GM19023 (cell line): ENCODE data around the gene UBQLNL.

Source experiments
- ATAC-seq: cut with Tn5 transposase; IDR thresholded peaks from one replicate; pipeline ENCODE4 v1.9.1; 2021; ENCODE audit warnings: mild to moderate bottlenecking, moderate library complexity; ENCODE audit not compliant: unreplicated experiment

Gene UBQLNL

DNA sequence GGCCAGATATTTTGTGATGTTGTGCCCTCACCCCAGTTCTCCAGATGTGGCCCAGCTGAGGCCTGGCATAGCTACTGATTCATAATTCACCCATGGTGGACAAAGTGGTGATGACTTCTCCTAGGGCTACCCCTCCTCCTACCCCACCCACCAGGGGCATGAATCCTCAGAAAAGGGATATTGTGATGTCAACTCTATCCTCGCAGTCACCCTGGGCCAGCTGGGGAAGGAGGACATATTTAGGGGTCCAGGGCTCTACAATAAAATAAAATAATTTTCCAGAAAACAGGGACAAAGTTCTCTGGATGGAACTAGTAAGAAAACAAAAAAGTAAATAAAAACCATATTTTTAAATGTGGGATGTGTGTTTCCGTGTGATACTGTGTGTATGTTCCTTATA lies at the start of gene UBQLNL:
UBQLNL (minus strand) TSS at position 101 of the 400 bp plus-strand sequence. CDS start 258 bp downstream, outside the sequence.
- no peak for ATAC-seq

DNA sequence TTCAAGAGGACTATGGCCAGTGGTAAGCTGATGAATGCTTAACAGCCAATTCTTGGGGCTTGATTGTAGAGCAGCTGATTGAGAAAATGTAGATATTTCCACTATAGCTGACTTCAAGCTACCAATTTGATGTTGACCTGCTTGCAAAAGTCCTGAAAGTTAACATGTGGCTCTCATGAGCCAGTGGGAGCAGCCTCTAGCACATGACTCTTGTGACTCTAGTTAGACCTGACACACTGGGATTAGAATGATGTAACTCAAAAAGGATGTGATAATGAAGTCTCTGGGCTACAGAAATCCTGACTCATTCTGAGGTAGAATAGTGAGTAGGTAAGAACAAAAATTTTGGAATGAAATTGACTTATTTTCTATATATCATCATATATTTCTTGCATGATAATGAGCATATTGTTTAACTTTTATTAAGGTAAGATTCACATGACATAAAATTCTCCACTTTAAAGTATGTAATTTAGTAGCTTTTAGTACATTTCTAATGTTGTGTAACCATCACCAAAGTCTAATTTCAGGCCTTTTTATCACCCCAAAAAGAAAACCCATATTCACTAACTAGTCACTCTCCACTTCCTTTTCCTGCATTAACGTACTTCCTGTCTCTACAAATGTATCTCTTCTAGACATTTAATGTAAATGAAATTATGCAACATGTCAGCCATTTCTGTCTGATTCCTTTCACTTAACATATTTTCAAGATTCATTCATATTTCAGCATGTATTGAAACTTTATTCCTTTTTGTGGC lies 47.9 kb upstream of the UBQLNL start:
- no peak for ATAC-seq

- ATAC-seq, result no peak
Measured at GRCh38 chr11:5557751-5558150, 41.3 kb upstream of the UBQLNL start.

- no peak for ATAC-seq
Measured at GRCh38 chr11:5556596-5557188, 40.2 kb upstream of the UBQLNL start.

GRCh38 chr11:5553343-5553742 lies 36.8 kb upstream of the UBQLNL start:
- ATAC-seq, result no peak

DNA sequence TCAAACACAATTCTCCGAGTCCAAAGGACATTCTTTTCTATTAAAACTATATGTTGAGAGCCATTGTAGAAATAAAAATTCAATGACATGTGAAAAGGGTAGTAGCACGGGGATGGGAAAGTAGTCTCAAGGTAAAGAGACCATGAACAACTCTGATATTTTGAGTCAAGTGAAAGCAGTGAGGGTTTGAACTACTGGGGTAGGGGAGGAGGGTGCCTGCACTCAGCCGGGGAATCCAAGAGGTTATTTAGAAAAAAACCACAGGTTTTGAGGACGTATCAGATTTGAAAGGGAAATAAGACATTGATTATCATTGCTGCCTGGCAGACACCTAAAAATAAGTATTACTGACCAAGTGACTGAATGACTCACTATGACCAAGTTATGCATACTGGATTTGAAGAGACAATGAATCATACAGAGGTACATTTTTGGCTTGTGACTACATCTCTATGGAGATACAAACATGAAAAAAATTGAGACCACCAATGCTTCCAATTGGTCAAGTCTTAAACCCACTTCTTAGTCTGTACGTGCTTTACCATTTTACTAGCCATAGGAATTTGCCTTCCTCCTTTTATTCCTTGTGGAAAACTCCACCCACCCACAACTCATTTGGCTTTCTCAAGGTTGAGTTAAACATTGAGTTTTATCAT lies 34.1 kb upstream of the UBQLNL start:
- peak; percentile 75 for ATAC-seq

GRCh38 chr11:5548440-5548839 lies 31.9 kb upstream of the UBQLNL start, which contains the start of gene OR52H1:
TSS of gene OR52H1 (minus strand) at chr11:5548540. CDS start at chr11:5545505, 3,035 bp downstream.
- ATAC-seq, result no peak

DNA sequence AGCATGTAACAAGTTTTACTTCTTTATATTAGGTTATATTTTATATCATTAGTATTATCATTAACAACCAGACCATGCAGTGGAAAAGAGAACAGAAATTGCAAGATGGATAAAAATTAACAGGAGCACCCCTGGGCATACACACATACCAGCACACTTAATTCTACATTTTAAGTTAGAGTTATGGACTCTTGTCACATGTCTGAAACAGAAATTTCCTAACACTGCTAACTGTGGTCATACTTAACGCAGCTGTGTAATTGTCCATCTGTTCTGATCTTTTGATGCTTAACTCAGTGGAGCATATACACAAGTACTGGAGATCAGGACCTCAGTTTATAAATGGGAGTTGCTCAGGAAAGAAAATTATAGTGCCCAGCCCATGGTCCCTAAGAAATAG lies 31.5 kb upstream of the UBQLNL start:
- ATAC-seq, result no peak

DNA sequence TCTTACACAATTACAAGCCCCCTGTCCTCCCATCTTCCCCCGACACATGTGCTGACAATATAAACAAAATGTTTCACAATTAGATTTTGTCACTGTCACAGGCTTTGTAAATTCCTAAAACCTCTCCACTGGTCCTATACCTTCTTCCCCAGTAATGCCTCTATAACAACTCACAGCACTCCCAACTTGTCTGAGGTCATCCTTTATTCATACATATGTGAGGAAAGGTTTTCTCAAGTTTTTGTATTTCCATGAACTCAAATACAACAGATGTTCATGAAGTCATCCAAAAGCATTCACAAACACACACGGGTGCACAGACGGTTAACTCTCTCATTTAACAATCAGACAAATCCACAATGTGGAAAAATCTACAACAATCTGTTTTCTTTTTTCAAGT lies 30.0 kb upstream of the UBQLNL start:
- ATAC-seq, result no peak

GRCh38 chr11:5541427-5541826 lies 24.9 kb upstream of the UBQLNL start:
- no peak for ATAC-seq

GRCh38 chr11:5536482-5536881 lies 20.0 kb upstream of the UBQLNL start:
- ATAC-seq, result no peak

GRCh38 chr11:5534046-5534445 lies 17.5 kb upstream of the UBQLNL start:
- no peak for ATAC-seq

DNA sequence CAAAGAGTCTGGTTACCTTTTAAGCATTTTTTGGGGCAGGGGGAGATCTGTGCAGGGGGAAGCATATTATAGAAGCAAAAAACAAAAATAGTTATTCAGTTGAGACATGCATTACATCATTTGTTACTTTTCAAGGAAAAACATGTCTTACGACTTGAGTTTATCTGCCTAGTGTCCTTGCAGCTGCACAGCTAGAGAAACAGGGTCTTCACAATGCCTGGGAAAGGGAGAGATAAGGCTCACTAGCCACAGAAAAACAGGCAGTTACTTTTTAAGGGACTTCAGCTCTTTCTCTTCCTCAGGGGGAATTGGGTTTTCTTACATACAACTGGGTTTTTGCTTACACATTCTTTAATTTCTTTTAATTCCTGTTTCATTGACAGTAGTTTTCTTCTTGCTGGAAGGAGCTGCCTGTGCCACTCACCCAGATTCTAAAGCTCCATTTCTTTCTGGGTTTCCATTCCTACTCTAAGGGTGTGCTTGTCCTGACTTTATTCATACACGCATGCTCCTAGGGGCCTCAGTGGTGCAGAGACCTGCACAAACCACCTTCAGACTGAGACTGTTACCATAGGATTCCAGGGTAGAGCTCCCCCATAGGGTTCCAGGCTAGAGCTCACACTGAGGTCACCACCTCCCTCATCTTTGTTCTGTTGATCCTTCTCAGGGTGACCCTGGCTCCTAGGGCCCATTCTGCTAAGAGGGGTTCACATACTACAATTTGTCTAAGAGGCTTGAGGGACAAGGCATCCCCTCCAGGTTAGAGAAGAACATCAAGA lies 14.7 kb upstream of the UBQLNL start:
- no peak for ATAC-seq

DNA sequence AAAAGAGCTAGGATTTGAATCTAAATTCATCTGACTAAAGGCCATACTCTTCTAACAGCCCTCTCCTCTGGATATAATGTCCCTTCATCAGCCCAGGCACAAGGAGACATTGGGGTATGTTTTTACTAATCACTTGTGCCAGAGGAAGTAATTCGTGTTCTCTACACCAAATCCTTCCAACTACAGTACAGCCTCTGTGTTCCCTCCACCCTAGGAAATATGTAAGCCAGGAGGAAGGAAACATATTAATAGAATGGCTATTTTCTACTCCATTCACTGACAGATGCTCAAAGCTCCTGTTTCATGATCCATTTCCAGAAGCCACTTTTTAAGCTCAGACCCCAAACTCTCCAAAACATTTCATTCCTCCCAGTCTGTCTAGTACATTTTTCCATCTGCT lies 12.0 kb upstream of the UBQLNL start:
- no peak for ATAC-seq

- ATAC-seq, result no peak
Measured at GRCh38 chr11:5527716-5528115, 11.2 kb upstream of the UBQLNL start.

GRCh38 chr11:5524756-5525155 lies 8.3 kb upstream of the UBQLNL start:
- ATAC-seq, result no peak

DNA sequence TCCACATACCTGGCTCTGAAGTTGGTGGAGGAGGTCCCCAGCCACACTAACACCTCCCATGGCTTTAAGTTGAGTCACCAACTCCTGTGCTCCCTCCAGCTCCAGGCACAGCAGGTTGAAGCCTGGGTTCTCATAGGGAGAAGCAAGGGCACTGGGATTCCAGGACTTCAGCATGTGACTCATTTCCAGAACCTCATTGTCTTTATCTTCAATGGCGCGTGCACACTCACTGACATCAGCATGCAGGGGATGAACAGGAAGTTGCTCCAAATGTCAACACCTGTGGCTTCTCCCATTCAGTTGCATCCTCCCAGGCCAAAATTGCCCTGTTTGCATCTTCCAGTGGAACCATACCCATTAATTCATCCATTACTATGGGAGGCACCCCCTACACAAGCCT lies 5.8 kb upstream of the UBQLNL start:
- no peak for ATAC-seq

DNA sequence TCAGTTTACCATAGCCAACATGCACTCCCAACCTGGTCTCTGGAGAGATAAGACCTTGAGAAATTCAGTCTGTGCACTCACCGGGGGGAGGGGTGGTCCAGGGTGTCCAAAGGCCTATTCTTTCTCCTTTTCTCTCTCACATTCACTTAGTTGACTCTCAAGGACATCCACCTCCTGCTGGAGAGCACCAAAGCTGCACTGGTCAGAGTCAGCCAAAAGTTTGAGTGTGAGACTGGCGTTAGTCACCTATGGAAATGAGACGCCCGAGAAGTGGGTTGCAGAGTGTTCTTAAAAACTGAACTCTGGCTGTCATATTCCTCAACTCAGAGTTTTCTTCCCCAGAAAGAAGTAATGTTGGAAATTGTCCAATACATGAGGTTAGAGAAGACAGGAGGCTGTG lies 5.0 kb upstream of the UBQLNL start:
- no peak for ATAC-seq

GRCh38 chr11:5514841-5515240 lies 1.7 kb downstream of the UBQLNL start:
- no peak for ATAC-seq

DNA sequence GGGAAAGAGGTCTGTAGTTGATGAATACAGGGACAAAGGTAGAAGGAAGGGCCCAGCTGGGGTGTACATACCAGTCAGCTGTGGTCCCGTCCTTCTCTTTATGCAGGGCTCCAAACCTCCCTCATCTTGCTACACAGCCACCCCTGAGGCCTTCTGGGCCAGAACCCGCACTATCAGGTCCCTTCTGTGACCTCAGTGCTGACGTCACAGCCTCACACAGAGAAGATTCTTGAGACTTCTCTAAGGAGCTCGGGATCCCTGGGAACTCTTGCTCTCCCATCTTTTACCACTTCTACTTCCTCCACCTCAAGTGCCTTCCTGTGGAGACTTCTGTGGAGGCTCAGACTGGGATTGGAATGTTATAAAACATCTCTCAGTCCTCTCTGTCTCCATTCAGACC lies 6.7 kb downstream of the UBQLNL start, which contains the start of gene UBQLN3:
UBQLN3 (minus strand) TSS at position 155 of the 400 bp plus-strand sequence. CDS start 399 bp downstream, outside the sequence.
- no peak for ATAC-seq

GRCh38 chr11:5508605-5509004 lies 7.9 kb downstream of the UBQLNL start:
- ATAC-seq, result no peak
